Kidney epithelial cell (primary cell): ENCODE results near the gene RAB33A. TPM values are rescaled to one million over a fixed set of nuclear protein-coding genes. Genes with fewer than 3 reads are reported as not detected.

Experiments used
- DNase-seq: peaks from one replicate; pipeline ENCODE4 v3.0.0-alpha.2; 2010; ENCODE audit warnings: low read depth
- H3K27me3 ChIP-seq: 2 replicates; pipeline ENCODE4 v1.6.0; 2011; ENCODE audit warnings: low read length; ENCODE audit not compliant: control insufficient read depth, insufficient read depth
- H3K36me3 ChIP-seq: 2 replicates; pipeline ENCODE4 v1.5.1; 2011; ENCODE audit warnings: low read length; ENCODE audit not compliant: control insufficient read depth, insufficient read depth
- H3K4me3 ChIP-seq: 2 replicates; pipeline ENCODE4 v1.5.1; 2011; ENCODE audit warnings: low read depth, mild to moderate bottlenecking, control low read depth, low read length
- total RNA-seq: library from RNA; depleted of rRNA; stranded (reverse); fragments of >200 nt; gene quantifications from 2 replicates; pipeline ENCODE4 v1.2.3, GENCODE V29; 2015
- TF ChIP-seq, protein P1 (sequence below): IDR thresholded peaks from 2 replicates; pipeline ENCODE4 v1.5.1; 2011; ENCODE audit warnings: mild to moderate bottlenecking, moderate library complexity, low read length, control low read depth, inconsistent platforms; ENCODE audit not compliant: insufficient read depth, poor library complexity, severe bottlenecking

The RAB33A gene
- total RNA-seq, 1 donor from 2014 or later, result 3.2 TPM

GRCh38 chrX:130173190-130173895, 1.6 kb downstream of the RAB33A start:
- TF ChIP-seq, protein P1, sequence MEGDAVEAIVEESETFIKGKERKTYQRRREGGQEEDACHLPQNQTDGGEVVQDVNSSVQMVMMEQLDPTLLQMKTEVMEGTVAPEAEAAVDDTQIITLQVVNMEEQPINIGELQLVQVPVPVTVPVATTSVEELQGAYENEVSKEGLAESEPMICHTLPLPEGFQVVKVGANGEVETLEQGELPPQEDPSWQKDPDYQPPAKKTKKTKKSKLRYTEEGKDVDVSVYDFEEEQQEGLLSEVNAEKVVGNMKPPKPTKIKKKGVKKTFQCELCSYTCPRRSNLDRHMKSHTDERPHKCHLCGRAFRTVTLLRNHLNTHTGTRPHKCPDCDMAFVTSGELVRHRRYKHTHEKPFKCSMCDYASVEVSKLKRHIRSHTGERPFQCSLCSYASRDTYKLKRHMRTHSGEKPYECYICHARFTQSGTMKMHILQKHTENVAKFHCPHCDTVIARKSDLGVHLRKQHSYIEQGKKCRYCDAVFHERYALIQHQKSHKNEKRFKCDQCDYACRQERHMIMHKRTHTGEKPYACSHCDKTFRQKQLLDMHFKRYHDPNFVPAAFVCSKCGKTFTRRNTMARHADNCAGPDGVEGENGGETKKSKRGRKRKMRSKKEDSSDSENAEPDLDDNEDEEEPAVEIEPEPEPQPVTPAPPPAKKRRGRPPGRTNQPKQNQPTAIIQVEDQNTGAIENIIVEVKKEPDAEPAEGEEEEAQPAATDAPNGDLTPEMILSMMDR, result no peak
- no peak for DNase-seq
- Histone ChIP-seq H3K36me3 (no peaks in the 10 kb centered on the region), H3K4me3 (no peak overlapping the region), H3K27me3 (peaks cover 11% of the 10 kb centered on the region)

- no peak for DNase-seq
- TF ChIP-seq, protein P1, result no peak
- Histone ChIP-seq H3K4me3 (no peak overlapping the region), H3K27me3 (peaks cover 11% of the 10 kb centered on the region), H3K36me3 (no peaks in the 10 kb centered on the region)
These were observed 2.4 kb downstream of the RAB33A start for GRCh38 chrX:130174045-130174704.

DNA sequence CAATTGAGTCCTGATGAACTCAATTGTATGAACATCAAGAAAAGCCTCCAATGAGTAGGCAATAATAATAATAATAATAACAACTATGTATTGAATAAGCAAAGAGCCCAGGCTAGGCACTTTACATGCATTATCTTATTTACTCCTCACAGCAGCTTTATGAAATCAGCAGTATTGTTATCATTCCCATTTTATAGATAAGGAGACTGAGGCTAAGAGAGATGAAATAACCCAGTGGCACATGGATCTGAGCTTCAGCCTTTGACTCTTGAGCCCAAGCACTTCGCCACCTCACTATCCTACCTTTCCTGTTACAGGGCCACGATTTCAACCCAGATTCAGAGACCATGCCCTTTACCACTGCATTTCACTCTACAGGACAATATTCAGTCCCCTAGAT, 3.2 kb downstream of the RAB33A start:
- Histone ChIP-seq H3K4me3 (no peak overlapping the region), H3K36me3 (no peaks in the 10 kb centered on the region), H3K27me3 (peaks cover 11% of the 10 kb centered on the region)
- TF ChIP-seq, protein P1, result no peak
- DNase-seq, result no peak

DNA sequence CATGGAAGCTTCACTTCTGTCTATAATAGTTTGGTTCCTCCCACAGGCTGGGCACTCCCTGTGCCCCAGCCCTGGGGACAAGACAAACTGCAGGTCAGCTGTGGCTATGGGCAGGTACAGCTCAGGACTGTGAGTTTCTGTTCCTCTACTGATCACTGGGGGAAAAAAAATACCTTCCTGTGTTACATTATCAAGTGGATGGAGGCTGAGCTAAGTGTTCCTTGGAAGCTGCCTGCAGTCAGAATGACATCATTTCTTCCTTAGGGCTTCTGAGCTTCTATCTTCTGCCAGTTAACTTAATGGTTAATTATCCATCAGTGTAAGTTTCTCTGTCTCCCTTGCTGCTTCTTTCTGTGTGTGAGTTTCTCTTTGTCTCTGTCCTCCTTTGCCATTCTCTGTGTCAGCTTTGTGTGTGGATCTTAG, 4.6 kb downstream of the RAB33A start:
- TF ChIP-seq, protein P1, result no peak
- DNase-seq, result no peak
- H3K4me3 ChIP-seq, result no peak overlapping the region
- peaks cover 10% of the 10 kb centered on the region for H3K27me3 ChIP-seq
- no peaks in the 10 kb centered on the region for H3K36me3 ChIP-seq

GRCh38 chrX:130176942-130177341, 5.2 kb downstream of the RAB33A start:
- TF ChIP-seq, protein P1, result no peak
- H3K4me3 ChIP-seq, result no peak overlapping the region
- no peak for DNase-seq
- H3K27me3 ChIP-seq, result peaks cover 5% of the 10 kb centered on the region
- no peaks in the 10 kb centered on the region for H3K36me3 ChIP-seq

- DNase-seq, result no peak
- TF ChIP-seq, protein P1, result no peak
- Histone ChIP-seq H3K36me3 (no peaks in the 10 kb centered on the region), H3K27me3 (no peaks in the 10 kb centered on the region), H3K4me3 (no peak overlapping the region)
These were observed 7.4 kb downstream of the RAB33A start for GRCh38 chrX:130179170-130179569.
